ENCODE measurements around the gene GON7. TPM values are rescaled to one million over a fixed set of nuclear protein-coding genes. Genes with fewer than 3 reads are reported as not detected.

The GON7 gene
- total RNA-seq, 4 donors from 2014 or later, result 9.2 to 15.2 (median 10.2) TPM

GRCh38 chr14:93230539-93230938 lies 23.7 kb upstream of the GON7 start:
- TF ChIP-seq, protein P1, sequence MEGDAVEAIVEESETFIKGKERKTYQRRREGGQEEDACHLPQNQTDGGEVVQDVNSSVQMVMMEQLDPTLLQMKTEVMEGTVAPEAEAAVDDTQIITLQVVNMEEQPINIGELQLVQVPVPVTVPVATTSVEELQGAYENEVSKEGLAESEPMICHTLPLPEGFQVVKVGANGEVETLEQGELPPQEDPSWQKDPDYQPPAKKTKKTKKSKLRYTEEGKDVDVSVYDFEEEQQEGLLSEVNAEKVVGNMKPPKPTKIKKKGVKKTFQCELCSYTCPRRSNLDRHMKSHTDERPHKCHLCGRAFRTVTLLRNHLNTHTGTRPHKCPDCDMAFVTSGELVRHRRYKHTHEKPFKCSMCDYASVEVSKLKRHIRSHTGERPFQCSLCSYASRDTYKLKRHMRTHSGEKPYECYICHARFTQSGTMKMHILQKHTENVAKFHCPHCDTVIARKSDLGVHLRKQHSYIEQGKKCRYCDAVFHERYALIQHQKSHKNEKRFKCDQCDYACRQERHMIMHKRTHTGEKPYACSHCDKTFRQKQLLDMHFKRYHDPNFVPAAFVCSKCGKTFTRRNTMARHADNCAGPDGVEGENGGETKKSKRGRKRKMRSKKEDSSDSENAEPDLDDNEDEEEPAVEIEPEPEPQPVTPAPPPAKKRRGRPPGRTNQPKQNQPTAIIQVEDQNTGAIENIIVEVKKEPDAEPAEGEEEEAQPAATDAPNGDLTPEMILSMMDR (IDR thresholded peaks at IDR 0.05), result no peak
- TF ChIP-seq POLR2A (IDR thresholded peaks at IDR 0.05), result no peak
- 88 to 92% methylated on average over 15 to 16 of the region's 16 CpGs for WGBS, 2 donors
- H3K27me3 ChIP-seq, result no peaks in the 10 kb centered on the region
- H3K36me3 ChIP-seq, result peaks cover 0 to 36% (median 6%) of the 10 kb centered on the region in 3 donors
- H3K4me3 ChIP-seq, result no peak overlapping the region
- DNase-seq, result no peak
- intact Hi-C loops (cut with DNase I), result no loop called here
- H3K4me1 ChIP-seq, result peaks cover 0 to 16% (median 0%) of the 10 kb centered on the region in 3 donors
- no peaks in the 10 kb centered on the region for H3K9me3 ChIP-seq
- H3K27ac ChIP-seq, result no peak overlapping the region

DNA sequence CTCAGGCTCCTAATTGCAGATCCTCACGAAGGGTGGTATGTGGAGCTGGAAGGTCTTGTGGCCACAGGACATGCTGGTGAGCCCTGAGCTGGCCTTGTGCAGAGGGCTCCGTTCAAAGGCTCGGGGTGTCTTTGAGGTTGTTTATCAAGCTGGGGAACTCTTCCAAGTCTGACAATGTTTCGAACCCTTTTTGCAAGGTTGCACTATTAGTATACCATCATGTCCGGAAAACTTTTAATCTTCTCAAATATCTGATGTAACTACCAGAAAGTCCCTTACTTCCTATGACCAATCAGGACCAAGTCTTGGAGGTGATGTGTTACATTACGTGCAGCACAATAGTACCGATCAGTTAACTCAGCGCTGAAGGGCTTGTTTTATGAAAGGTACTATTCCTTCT lies 21.7 kb upstream of the GON7 start:
- no peaks in the 10 kb centered on the region for H3K9me3 ChIP-seq
- H3K27me3 ChIP-seq, result no peaks in the 10 kb centered on the region
- intact Hi-C loops (cut with DNase I), result no loop called here
- TF ChIP-seq, protein P1 (IDR thresholded peaks at IDR 0.05), result no peak
- TF ChIP-seq POLR2A (IDR thresholded peaks at IDR 0.05), result no peak
- DNase-seq, result no peak
- H3K27ac ChIP-seq, result no peak overlapping the region
- no peak overlapping the region for H3K4me3 ChIP-seq
- peaks cover 0 to 16% (median 0%) of the 10 kb centered on the region in 3 donors for H3K4me1 ChIP-seq
- 89 to 99% methylated on average over 7 to 8 of the region's 8 CpGs for WGBS, 2 donors
- H3K36me3 ChIP-seq, result peaks cover 0 to 56% (median 6%) of the 10 kb centered on the region in 3 donors

DNA sequence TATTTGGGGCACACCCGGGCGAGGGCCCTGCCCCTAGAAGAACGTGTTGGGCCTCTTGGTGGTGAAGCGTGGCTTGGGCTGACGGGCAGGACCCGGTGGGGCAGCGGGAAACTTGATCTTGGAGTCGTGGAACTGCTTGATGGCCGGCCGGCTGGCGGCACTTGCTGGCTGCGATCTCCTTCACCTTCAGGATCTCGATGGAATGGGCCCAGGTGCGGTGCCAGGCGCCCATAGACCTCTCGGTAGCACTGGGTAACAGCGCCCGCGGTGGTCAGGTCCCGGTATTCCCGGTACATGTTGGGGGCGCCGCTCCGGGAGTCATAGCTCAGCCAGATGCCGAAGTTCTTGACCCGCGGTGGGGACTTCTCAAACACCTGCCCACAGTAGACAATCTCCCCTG lies 16.7 kb upstream of the GON7 start:
- H3K27me3 ChIP-seq, result no peaks in the 10 kb centered on the region
- H3K9me3 ChIP-seq, result no peaks in the 10 kb centered on the region
- TF ChIP-seq, protein P1 (IDR thresholded peaks at IDR 0.05), result no peak
- no peak for TF ChIP-seq POLR2A (IDR thresholded peaks at IDR 0.05)
- H3K4me3 ChIP-seq, result no peak overlapping the region
- H3K27ac ChIP-seq, result no peak overlapping the region
- DNase-seq, result no peak
- intact Hi-C loops (cut with DNase I), result no loop called here
- H3K4me1 ChIP-seq, result no peaks in the 10 kb centered on the region
- 95 to 96% methylated on average over 4 to 14 of the region's 27 CpGs for WGBS, 2 donors
- H3K36me3 ChIP-seq, result peaks cover 6 to 99% (median 17%) of the 10 kb centered on the region in 3 donors

DNA sequence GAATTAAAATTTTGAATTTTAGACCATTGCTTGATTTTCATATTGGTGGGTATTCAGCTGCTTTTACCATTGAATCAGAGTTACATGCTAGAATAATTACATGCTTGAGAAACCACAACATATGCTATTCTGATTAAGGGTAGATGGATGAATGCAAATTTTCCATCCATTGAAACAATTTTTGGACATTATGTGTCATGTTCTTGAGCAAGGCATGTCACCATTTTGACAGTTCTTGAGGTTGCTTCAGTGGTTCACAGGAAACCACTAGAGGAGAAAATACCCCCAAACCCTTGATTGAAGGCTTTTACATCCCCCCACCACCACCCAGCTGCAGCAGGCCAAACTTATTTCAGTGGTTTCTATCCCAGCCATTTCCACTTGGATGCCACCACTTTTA lies 13.6 kb upstream of the GON7 start:
- Histone ChIP-seq H3K4me3 (no peak overlapping the region), H3K4me1 (no peaks in the 10 kb centered on the region), H3K36me3 (peaks cover 6 to 99% (median 10%) of the 10 kb centered on the region in 3 donors), H3K27me3 (no peaks in the 10 kb centered on the region), H3K9me3 (no peaks in the 10 kb centered on the region), H3K27ac (no peak overlapping the region)
- DNase-seq, result no peak
- TF ChIP-seq, protein P1 (IDR thresholded peaks at IDR 0.05), result no peak
- no peak for TF ChIP-seq POLR2A (IDR thresholded peaks at IDR 0.05)
- intact Hi-C loops (cut with DNase I), result no loop called here

GRCh38 chr14:93219103-93219726 lies 12.3 kb upstream of the GON7 start:
- WGBS, 2 donors, result 43 to 44% methylated on average over 3 of the region's 3 CpGs
- intact Hi-C loops (cut with DNase I), result no loop called here
- Histone ChIP-seq H3K4me3 (no peak overlapping the region), H3K36me3 (peaks cover 6 to 99% (median 14%) of the 10 kb centered on the region in 3 donors), H3K27ac (no peak overlapping the region), H3K9me3 (no peaks in the 10 kb centered on the region), H3K27me3 (no peaks in the 10 kb centered on the region), H3K4me1 (no peaks in the 10 kb centered on the region)
- DNase-seq, result no peak
- TF ChIP-seq POLR2A (IDR thresholded peaks at IDR 0.05), result no peak
- TF ChIP-seq, protein P1 (IDR thresholded peaks at IDR 0.05), result peak in 5 of 6 experiments; percentile 33 to 65 (median 42)
